HepG2 (cell line): ENCODE measurements around the gene BAIAP2L1. TPM values are rescaled to one million over a fixed set of nuclear protein-coding genes. Genes with fewer than 3 reads are reported as not detected.

Experiments
- ATAC-seq: fragments of 200-7000 bp; cut with Tn5 transposase; 3 replicates; pipeline ENCODE4 v1.9.1; 2020; ENCODE audit warnings: mild to moderate bottlenecking, moderate library complexity
- BruUV-seq: library from RNA; stranded (reverse); fragments of 400-500 nt; replicated peaks from 2 replicates; lab custom pipeline; 2021; lab: Mats Ljungman, UMichigan
- CTCF ChIA-PET: fragments of 300-600 bp; formaldehyde crosslinking; extraction: SDS; loops from one replicate; lab custom pipeline; 2021; ENCODE audit warnings: low total read pairs, inconsistent platforms, low intra/inter-chr PET ratio; lab: Yijun Ruan, JAX
- POLR2A ChIA-PET: fragments of 350-600 bp; sonication (Branson Sonifier 250); formaldehyde crosslinking; loops from one replicate; lab custom pipeline; 2020; ENCODE audit warnings: antibody characterized with exemption, inconsistent platforms; lab: Yijun Ruan, JAX
- DNase-seq: peaks from one replicate; pipeline ENCODE4 v3.0.0-alpha.2; 2015; ENCODE audit warnings: low spot score
- FAIRE-seq: peaks from 3 replicates; lab custom pipeline; 2011; peaks lifted over from hg19 to GRCh38; lab: Jason Lieb, UNC
- H2AFZ ChIP-seq: one replicate; pipeline ENCODE4 v1.6.1; 2011; ENCODE audit warnings: low read length, inconsistent platforms
- H3K27ac ChIP-seq: fragments of 300-600 bp; 3 replicates; pipeline ENCODE4 v1.8.0; 2011; ENCODE audit warnings: mixed run types, mild to moderate bottlenecking, mixed read lengths, low read length, inconsistent platforms; ENCODE audit not compliant: insufficient read depth; ENCODE audit errors: extremely low read length
- H3K27me3 ChIP-seq, 2 experiments: fragments of 200-600 bp in 1 of 2; 2 replicates in 1 of 2; 3 replicates in 1 of 2; pipeline versions ENCODE4 v1.6.0 to v1.8.0; 2011; ENCODE audit warnings: low read length in 2 of 2, mild to moderate bottlenecking in 2 of 2, moderate library complexity in 2 of 2, inconsistent platforms in 1 of 2; ENCODE audit not compliant: insufficient read depth in 2 of 2, control insufficient read depth in 1 of 2
- H3K36me3 ChIP-seq, 2 experiments: fragments of 200-600 bp in 1 of 2; replicated peaks in 1 of 2; 2 replicates in 1 of 2; 3 replicates in 1 of 2; pipeline versions ENCODE4 v1.5.1 to v1.8.0; 2011; ENCODE audit warnings: low read length in 2 of 2, inconsistent platforms in 1 of 2; ENCODE audit not compliant: insufficient read depth in 2 of 2, control insufficient read depth in 1 of 2
- H3K4me1 ChIP-seq: 2 replicates; pipeline ENCODE4 v1.5.1; 2012; ENCODE audit warnings: low read length, inconsistent platforms; ENCODE audit not compliant: insufficient read depth
- H3K4me2 ChIP-seq: 2 replicates; pipeline ENCODE4 v1.6.0; 2011; ENCODE audit warnings: low read depth, low read length, inconsistent platforms
- H3K4me3 ChIP-seq, 3 experiments: fragments of 200-600 bp in 1 of 3; sonication (generic), shearing (Covaris generic) in 1 of 3; replicated peaks in 1 of 3; 2 replicates each; pipeline ENCODE4 v1.5.1; 2011 to 2016; ENCODE audit warnings: low read length in 3 of 3, inconsistent platforms in 2 of 3, low read depth in 2 of 3, mild to moderate bottlenecking in 2 of 3, control low read depth in 1 of 3, mixed read lengths in 1 of 3; ENCODE audit not compliant: insufficient read depth in 1 of 3
- H3K79me2 ChIP-seq: one replicate; pipeline ENCODE4 v1.6.1; 2011; ENCODE audit warnings: low read length, inconsistent platforms; ENCODE audit not compliant: insufficient read depth
- H3K9ac ChIP-seq: 2 replicates; pipeline ENCODE4 v1.6.0; 2011; ENCODE audit warnings: mild to moderate bottlenecking, low read depth, low read length, inconsistent platforms; ENCODE audit not compliant: insufficient read depth
- H3K9me3 ChIP-seq: 2 replicates; pipeline ENCODE4 v1.5.1; 2012; ENCODE audit warnings: mild to moderate bottlenecking, low read length
- H4K20me1 ChIP-seq: 2 replicates; pipeline ENCODE4 v1.6.0; 2011; ENCODE audit warnings: inconsistent platforms, mild to moderate bottlenecking, low read length, moderate library complexity; ENCODE audit not compliant: insufficient read depth
- AGO2 ChIP-seq: fragments of 200-400 bp; formaldehyde crosslinking; optimal IDR thresholded peaks from 2 replicates; pipeline ENCODE3; 2017; ENCODE audit warnings: mild to moderate bottlenecking, low read depth, low read length, moderate library complexity
- BCL3 ChIP-seq: sonication (generic); formaldehyde crosslinking; IDR thresholded peaks from 2 replicates; pipeline ENCODE4 v1.5.1; 2020; ENCODE audit warnings: mild to moderate bottlenecking, missing genetic modification reagents, moderate library complexity
- ELF3 ChIP-seq: IDR thresholded peaks from 2 replicates; pipeline ENCODE4 v1.6.1; 2016; ENCODE audit warnings: missing genetic modification reagents, missing compliant biosample characterization
- MZF1 ChIP-seq: sonication (generic); formaldehyde crosslinking; IDR thresholded peaks from 2 replicates; pipeline ENCODE4 v1.8.1; 2023; ENCODE audit warnings: mild to moderate bottlenecking, missing genetic modification reagents, borderline replicate concordance
- POLR2A ChIP-seq, 2 experiments: IDR thresholded peaks; 2 replicates each; pipeline ENCODE4 v1.6.1; 2011; ENCODE audit warnings: low read depth in 2 of 2, low read length in 2 of 2, mild to moderate bottlenecking in 1 of 2, moderate library complexity in 1 of 2; ENCODE audit not compliant: insufficient read depth in 1 of 2
- SRSF1 ChIP-seq: fragments of 200-400 bp; formaldehyde crosslinking; optimal IDR thresholded peaks from 2 replicates; pipeline ENCODE3; 2017; ENCODE audit warnings: mild to moderate bottlenecking, low read depth, low read length, moderate library complexity
- YY1 ChIP-seq: IDR thresholded peaks from 2 replicates; pipeline ENCODE4 v1.6.1; 2011; ENCODE audit warnings: low read length, low read depth, moderate library complexity, mild to moderate bottlenecking; ENCODE audit not compliant: insufficient read depth, insufficient replicate concordance
- ZIK1 ChIP-seq: sonication (generic); formaldehyde crosslinking; IDR thresholded peaks from 2 replicates; pipeline ENCODE4 v1.5.0; 2020; ENCODE audit warnings: mild to moderate bottlenecking, low read depth, missing genetic modification reagents, borderline replicate concordance
- ZNF333 ChIP-seq: sonication (generic); formaldehyde crosslinking; IDR thresholded peaks from 2 replicates; pipeline ENCODE4 v1.4.0; 2020; ENCODE audit warnings: mild to moderate bottlenecking, missing genetic modification reagents, borderline replicate concordance
- ZNF432 ChIP-seq: sonication (generic); formaldehyde crosslinking; IDR thresholded peaks from 2 replicates; pipeline ENCODE4 v1.5.0; 2020; ENCODE audit warnings: missing genetic modification reagents, mild to moderate bottlenecking, borderline replicate concordance
- ZNF557 ChIP-seq: sonication (generic); formaldehyde crosslinking; IDR thresholded peaks from 2 replicates; pipeline ENCODE4 v1.4.0; 2020; ENCODE audit warnings: missing genetic modification reagents
- WGBS: methylation state at CpG from one replicate; pipeline ENCODE4 v1.1.6; 2017; ENCODE audit warnings: low lambda C conversion rate; 5-methylcytosine and 5-hydroxymethylcytosine counted together
- in situ Hi-C: cut with HindIII; loops from 2 replicates; pipeline ENCODE4 v1.10.0; 2017; ENCODE audit warnings: low pct_unique_long_range_greater_than_20kb; ENCODE audit not compliant: extremely low pct_ligation_motif_present
- intact Hi-C: fragments of 100-400 bp; cut with micrococcal nuclease; formaldehyde crosslinking; loops from one replicate; pipeline ENCODE4 v1.10.0; 2022; ENCODE audit not compliant: unreplicated experiment
- polyA plus RNA-seq, 8 experiments: library from polyadenylated mRNA; depleted of rRNA in 3 of 8; stranded (reverse) in 7 of 8; unstranded in 1 of 8; fragments of >200 nt; fragmentation: Illumina TruSeq in 4 of 8; extraction: Trizol in 4 of 8; gene quantifications; 2 replicates each; pipeline versions ENCODE4 v1.2.1 to v1.2.3, GENCODE V29; 2011 to 2016; ENCODE audit warnings: low read depth in 4 of 8, missing spikeins in 1 of 8, mixed read lengths in 1 of 8; ENCODE audit not compliant: insufficient read depth in 1 of 8
- total RNA-seq, 5 experiments: library from RNA; depleted of rRNA; stranded (reverse); fragments of >200 nt; fragmentation: Illumina TruSeq; extraction: Trizol; gene quantifications; 2 replicates each; pipeline ENCODE4 v1.2.3, GENCODE V29; 2016; ENCODE audit warnings: low read depth in 1 of 5

The BAIAP2L1 gene
- total and polyA plus RNA-seq, 2 of the 13 experiments (the other 11 are each of a cell fraction or from before 2014, with no cell fraction given) = 13.0 to 21.5 TPM

- no peaks in the 10 kb centered on the region for H3K9me3 ChIP-seq
- FAIRE-seq = no peak
- no peaks in the 10 kb centered on the region for H3K79me2 ChIP-seq
- BruUV-seq = no TSS peak
- no peak overlapping the region for H3K4me2 ChIP-seq
- no peaks in the 10 kb centered on the region for H3K27me3 ChIP-seq
- POLR2A ChIA-PET = no interaction called here
- 0 out of 2 replicates have a peak, but pooled peaks cover 3% of the 10 kb centered on the region for H4K20me1 ChIP-seq
- TF ChIP-seq AGO2 (peak; percentile 79), ZNF333 (CRISPR knock-in tag) (no peak)
- no peak for DNase-seq
- H3K4me1 ChIP-seq = peaks cover 13% of the 10 kb centered on the region
- CTCF ChIA-PET = no interaction called here
- ATAC-seq = no peak
- in situ Hi-C loops (loop anchor here (10.0 kb wide), 1 partner anchor 548 kb away; no protein-coding TSS in a partner anchor), intact Hi-C loops (no loop called here)
- H3K9ac ChIP-seq = no peak overlapping the region
- 91% methylated on average over 7 of the region's 12 CpGs for WGBS
- H3K4me3 ChIP-seq = no peak overlapping the region
- H3K27ac ChIP-seq = no peak overlapping the region
- H2AFZ ChIP-seq = no peak overlapping the region
- H3K36me3 ChIP-seq = peaks cover 17 to 30% of the 10 kb centered on the region in 2 experiments; a peak in 4 of 5 replicates
Observed at GRCh38 chr7:98296833-98297232, 104.1 kb downstream of the BAIAP2L1 start.

- ATAC-seq (peak; percentile 4; the same call in 1 of the 3 replicates), FAIRE-seq (no peak), DNase-seq (no peak)
- no peak overlapping the region for H3K4me2 ChIP-seq
- 0 out of 2 replicates have a peak, but pooled peaks cover 9% of the 10 kb centered on the region for H4K20me1 ChIP-seq
- no peaks in the 10 kb centered on the region for H3K27me3 ChIP-seq
- H2AFZ ChIP-seq = no peak overlapping the region
- H3K27ac ChIP-seq = no peak overlapping the region
- in situ Hi-C loops (loop anchor here (10.0 kb wide), 1 partner anchor 549 kb away; no protein-coding TSS in a partner anchor), intact Hi-C loops (loop anchor here (2.0 kb wide), 1 partner anchor 105 kb away; the partner anchor contains the start of gene BAIAP2L1)
- 95% methylated on average over 8 of the region's 19 CpGs for WGBS
- H3K9me3 ChIP-seq = no peaks in the 10 kb centered on the region
- peaks cover 19 to 39% of the 10 kb centered on the region in 2 experiments; a peak in 4 of 5 replicates for H3K36me3 ChIP-seq
- no TSS peak for BruUV-seq
- no peaks in the 10 kb centered on the region for H3K79me2 ChIP-seq
- H3K4me3 ChIP-seq = no peak overlapping the region
- TF ChIP-seq ZNF432 (CRISPR knock-in tag) (no peak), ZIK1 (CRISPR knock-in tag) (no peak), MZF1 (CRISPR knock-in tag) (no peak), ELF3 (CRISPR knock-in tag) (no peak), BCL3 (CRISPR knock-in tag) (no peak), ZNF557 (CRISPR knock-in tag) (no peak), POLR2A (IDR thresholded peaks at IDR 0.05; ENCODE audit: insufficient read depth in 1 of 2, low read depth in 2 of 2, low read length in 2 of 2) (no peak), SRSF1 (no peak), YY1 (no peak)
- ChIA-PET CTCF (interaction anchor here (1.2 to 1.6 kb wide), 2 partner anchors 106 to 450 kb away, joined by 4 to 9 read pairs; partner anchors contain the start of gene BAIAP2L1), POLR2A (no interaction called here)
- H3K4me1 ChIP-seq = peaks cover 3% of the 10 kb centered on the region
- no peak overlapping the region for H3K9ac ChIP-seq
Observed at GRCh38 chr7:98295467-98296192, 105.3 kb downstream of the BAIAP2L1 start.
